ENCODE data around the gene SMIM23.

DNA sequence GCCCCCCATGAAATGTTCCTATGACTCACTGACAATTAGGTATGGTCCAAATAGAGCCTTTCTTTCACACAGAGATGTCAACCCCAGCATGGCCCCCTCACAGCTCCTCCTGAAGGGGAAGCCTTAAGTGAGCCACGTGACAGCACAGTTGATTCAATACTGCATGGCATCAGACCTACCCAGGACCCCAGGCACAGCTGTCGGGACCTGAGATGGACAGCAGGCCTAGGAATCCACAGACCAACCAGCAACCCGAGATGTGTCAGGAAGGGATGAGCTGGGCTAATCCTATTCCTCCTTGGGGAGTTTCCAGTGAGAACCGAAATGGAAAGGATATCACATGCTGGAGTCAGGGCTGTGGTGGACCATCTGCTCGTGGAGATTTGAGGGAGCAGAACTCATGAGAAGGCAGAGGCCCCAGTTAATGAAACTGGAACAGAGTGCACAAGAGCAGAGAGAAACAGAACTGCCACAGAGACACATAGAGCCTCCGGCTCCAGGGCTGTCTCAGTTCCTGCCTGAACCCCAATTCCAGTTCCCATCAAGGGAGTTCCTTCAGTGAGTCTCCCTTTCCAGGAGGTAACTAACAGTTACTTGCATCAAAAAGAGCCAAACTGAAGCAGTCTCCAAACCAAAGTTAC, 42.1 kb upstream of the SMIM23 start:
- TF ChIP-seq, protein P1, sequence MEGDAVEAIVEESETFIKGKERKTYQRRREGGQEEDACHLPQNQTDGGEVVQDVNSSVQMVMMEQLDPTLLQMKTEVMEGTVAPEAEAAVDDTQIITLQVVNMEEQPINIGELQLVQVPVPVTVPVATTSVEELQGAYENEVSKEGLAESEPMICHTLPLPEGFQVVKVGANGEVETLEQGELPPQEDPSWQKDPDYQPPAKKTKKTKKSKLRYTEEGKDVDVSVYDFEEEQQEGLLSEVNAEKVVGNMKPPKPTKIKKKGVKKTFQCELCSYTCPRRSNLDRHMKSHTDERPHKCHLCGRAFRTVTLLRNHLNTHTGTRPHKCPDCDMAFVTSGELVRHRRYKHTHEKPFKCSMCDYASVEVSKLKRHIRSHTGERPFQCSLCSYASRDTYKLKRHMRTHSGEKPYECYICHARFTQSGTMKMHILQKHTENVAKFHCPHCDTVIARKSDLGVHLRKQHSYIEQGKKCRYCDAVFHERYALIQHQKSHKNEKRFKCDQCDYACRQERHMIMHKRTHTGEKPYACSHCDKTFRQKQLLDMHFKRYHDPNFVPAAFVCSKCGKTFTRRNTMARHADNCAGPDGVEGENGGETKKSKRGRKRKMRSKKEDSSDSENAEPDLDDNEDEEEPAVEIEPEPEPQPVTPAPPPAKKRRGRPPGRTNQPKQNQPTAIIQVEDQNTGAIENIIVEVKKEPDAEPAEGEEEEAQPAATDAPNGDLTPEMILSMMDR (IDR thresholded peaks at IDR 0.05): no peak
- TF ChIP-seq POLR2AphosphoS5 (IDR thresholded peaks at IDR 0.05) (no peak), POLR2A (IDR thresholded peaks at IDR 0.05) (no peak), EP300 (IDR thresholded peaks at IDR 0.05; ENCODE audit: low read depth) (no peak)
